ENCODE data around the gene TUBB2B. TPM values are rescaled to one million over a fixed set of nuclear protein-coding genes. Genes with fewer than 3 reads are reported as not detected.

The TUBB2B gene
- 10 to 100 TPM in 3 of 4 donors, 1 to 10 TPM in 1; 9.2 to 19.3 (median 13.2) TPM for total RNA-seq

GRCh38 chr6:3227363-3228045, at the start of gene TUBB2B:
TSS of gene TUBB2B (minus strand) at chr6:3227653. CDS start at chr6:3227543, 110 bp downstream.
- Histone ChIP-seq H3K4me1 (peaks cover 57% of the 10 kb centered on the region), H3K9me3 (no peaks in the 10 kb centered on the region), H3K4me3 (peak within 1 kb of the TSS; percentile 48), H3K36me3 (no peaks in the 10 kb centered on the region), H3K27ac (no peak within 1 kb of the TSS), H3K27me3 (peaks cover 60% of the 10 kb centered on the region)
- TF ChIP-seq POLR2AphosphoS5 (IDR thresholded peaks at IDR 0.05) (no peak), POLR2A (IDR thresholded peaks at IDR 0.05) (no peak), CTCF (IDR thresholded peaks at IDR 0.05) (no peak), EP300 (IDR thresholded peaks at IDR 0.05) (no peak)
- WGBS = 1% methylated on average over 42 of the region's 66 CpGs
- DNase-seq (ENCODE audit: low spot score in 2 of 2) = no peak

GRCh38 chr6:3277251-3277650, 49.8 kb upstream of the TUBB2B start:
- Histone ChIP-seq H3K36me3 (peaks cover 22% of the 10 kb centered on the region), H3K4me3 (no peak overlapping the region), H3K27me3 (no peaks in the 10 kb centered on the region), H3K4me1 (peaks cover 8% of the 10 kb centered on the region), H3K9me3 (no peaks in the 10 kb centered on the region), H3K27ac (no peak overlapping the region)
- DNase-seq (ENCODE audit: low spot score in 2 of 2) = peak in 1 of 2 donors; percentile 65
- 55% methylated on average over 9 of the region's 12 CpGs for WGBS
- TF ChIP-seq POLR2A (IDR thresholded peaks at IDR 0.05) (no peak), POLR2AphosphoS5 (IDR thresholded peaks at IDR 0.05) (no peak), CTCF (IDR thresholded peaks at IDR 0.05) (no peak), EP300 (IDR thresholded peaks at IDR 0.05) (no peak)

- 83% methylated on average over 20 of the region's 20 CpGs for WGBS
- Histone ChIP-seq H3K4me1 (peaks cover 8% of the 10 kb centered on the region), H3K27ac (no peak overlapping the region), H3K36me3 (peaks cover 29% of the 10 kb centered on the region), H3K4me3 (no peak overlapping the region), H3K9me3 (no peaks in the 10 kb centered on the region), H3K27me3 (no peaks in the 10 kb centered on the region)
- TF ChIP-seq POLR2A (IDR thresholded peaks at IDR 0.05) = no peak
- TF ChIP-seq CTCF (IDR thresholded peaks at IDR 0.05) = no peak
- no peak for TF ChIP-seq POLR2AphosphoS5 (IDR thresholded peaks at IDR 0.05)
- no peak for TF ChIP-seq EP300 (IDR thresholded peaks at IDR 0.05)
- peak in 1 of 2 donors; percentile 61 for DNase-seq (ENCODE audit: low spot score in 2 of 2)
Measured at GRCh38 chr6:3276174-3277167, 49.0 kb upstream of the TUBB2B start.

- TF ChIP-seq POLR2A (IDR thresholded peaks at IDR 0.05) = no peak
- TF ChIP-seq POLR2AphosphoS5 (IDR thresholded peaks at IDR 0.05) = no peak
- no peak for TF ChIP-seq CTCF (IDR thresholded peaks at IDR 0.05)
- TF ChIP-seq EP300 (IDR thresholded peaks at IDR 0.05) = no peak
- no peak for DNase-seq (ENCODE audit: low spot score in 2 of 2)
- Histone ChIP-seq H3K9me3 (no peaks in the 10 kb centered on the region), H3K27me3 (no peaks in the 10 kb centered on the region), H3K27ac (no peak overlapping the region), H3K4me1 (peaks cover 8% of the 10 kb centered on the region), H3K4me3 (no peak overlapping the region), H3K36me3 (peaks cover 52% of the 10 kb centered on the region)
- 79% methylated on average over 9 of the region's 9 CpGs for WGBS
Measured at GRCh38 chr6:3273707-3274521, 46.5 kb upstream of the TUBB2B start.

Data from suprapubic skin (tissue), 4 donors.